GM18511 (cell line): ENCODE data around the gene SF1.

Experiments
- ATAC-seq: cut with Tn5 transposase; IDR thresholded peaks from one replicate; pipeline ENCODE4 v1.9.1; 2021; ENCODE audit warnings: mild to moderate bottlenecking, moderate library complexity; ENCODE audit not compliant: unreplicated experiment

SF1 gene

DNA sequence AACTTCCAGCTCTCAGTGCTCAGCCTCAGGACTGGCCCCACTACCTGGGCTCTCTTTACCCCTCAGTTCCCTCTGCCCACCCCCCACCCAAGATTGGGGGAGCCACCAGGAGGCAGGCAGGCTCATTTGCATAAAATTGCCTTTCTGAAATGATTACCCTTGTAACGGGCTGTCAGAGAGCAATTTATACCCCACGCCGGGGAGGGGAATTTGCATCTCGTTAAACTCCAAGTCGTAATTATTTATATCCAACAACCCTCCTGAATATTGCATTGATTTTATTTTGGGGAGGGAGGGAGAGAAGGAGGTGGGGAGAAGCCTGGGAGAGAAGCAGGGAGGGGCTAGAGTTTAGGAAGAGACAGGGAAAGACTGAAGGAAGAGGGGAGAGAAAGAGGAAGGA is 63.7 kb downstream of the SF1 start:
- no peak for ATAC-seq
